ENCODE data around the gene UBFD1.
A peak's percentile ranks its signal among the peaks of the same experiment; 100 is the strongest.
"Not testable (repeated sequence)": the region's sequence is repeated elsewhere in the genome, so short reads cannot be mapped to it uniquely, and the experiment has no call there.

UBFD1 gene

DNA sequence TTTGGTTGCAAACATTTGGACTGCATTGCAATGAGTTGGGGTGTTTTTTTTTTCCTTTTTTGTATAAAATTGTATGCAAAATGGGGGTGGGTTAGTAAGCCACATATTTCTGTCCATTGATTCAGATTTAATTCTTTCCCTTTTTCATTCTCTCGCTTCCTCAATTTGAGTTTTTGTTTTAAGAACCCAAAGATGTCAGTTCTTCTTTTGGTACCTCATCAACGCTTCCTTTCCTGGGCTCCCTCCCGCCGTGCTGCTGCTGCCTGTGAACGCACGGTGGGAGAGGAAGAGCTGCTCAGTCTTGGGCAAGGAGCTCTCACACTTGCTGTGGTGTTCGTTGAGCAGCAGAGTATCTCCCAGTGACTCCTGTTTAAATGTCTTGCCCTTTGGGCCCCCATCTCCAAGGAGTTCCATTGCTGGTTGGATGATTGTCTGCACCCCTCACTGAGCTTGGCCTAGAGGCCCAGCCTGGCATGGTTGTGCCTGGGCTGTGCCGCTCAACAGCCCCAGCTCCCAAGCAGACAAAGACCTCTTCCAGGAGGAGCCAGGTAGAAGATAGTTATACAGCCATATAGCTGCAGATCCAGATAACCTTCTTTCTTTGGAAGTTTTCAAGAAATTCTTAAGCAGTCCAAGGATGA lies 13.6 kb downstream of the UBFD1 start:
- DNase-seq = no peak

DNA sequence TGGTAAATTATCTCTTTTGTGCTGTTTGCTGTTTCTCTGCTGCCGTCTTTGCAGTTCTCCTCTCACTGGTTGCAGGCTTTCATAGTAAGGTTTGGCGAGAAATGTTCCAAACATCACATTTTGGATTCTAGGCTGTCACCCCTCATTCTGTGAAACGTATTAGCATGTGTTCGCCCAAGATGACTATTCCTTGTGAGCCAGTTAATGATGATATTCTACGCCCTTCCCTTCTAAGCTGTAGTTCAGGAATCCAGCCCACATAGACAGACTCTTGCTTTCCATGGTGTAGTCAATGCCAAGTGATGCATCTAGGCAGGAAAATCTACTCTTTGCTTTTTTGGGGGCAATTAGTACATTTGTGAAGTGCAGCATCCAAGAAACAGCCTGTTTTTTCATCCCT lies 14.4 kb downstream of the UBFD1 start:
- no peak for DNase-seq

DNA sequence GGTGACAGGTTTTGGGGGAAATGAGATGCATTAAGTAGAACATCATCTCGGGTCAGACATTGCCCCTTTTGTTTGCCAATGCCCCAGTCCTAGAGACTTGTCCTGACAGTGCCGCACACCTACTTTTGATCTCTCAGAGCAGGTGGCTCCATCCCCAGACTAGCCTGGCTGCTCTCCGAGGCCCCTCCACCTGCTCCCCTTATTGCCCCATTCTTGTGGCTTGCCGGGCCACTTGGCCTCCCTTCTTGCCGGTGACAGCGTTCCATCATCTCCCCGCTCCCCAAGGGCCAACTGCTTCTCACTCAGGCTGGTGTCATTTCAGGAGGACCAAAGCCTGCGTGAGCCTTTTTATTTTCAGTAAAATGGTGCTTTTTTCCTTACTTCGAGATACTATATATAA lies 14.9 kb downstream of the UBFD1 start:
- DNase-seq = no peak

DNA sequence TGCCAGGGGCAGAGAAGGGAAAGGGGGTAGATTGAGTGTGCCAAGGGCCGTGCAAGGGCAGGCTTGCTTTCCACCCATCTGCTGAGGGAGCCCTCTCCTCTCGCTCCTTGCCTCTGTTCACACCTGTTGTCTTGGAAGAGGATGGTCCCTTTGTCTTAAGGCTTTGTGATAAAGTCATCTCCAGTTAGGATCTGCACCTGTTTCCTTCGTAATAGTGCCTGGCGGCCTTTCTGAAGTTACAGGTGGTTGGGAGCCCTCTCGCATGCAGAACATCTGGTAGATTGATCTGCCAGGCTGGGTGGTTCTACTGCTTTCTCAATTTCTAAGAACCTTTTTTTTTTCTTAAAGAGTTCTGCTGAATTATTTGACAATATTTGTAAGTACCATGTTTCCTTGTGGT lies 16.3 kb downstream of the UBFD1 start:
- no peak for DNase-seq

DNA sequence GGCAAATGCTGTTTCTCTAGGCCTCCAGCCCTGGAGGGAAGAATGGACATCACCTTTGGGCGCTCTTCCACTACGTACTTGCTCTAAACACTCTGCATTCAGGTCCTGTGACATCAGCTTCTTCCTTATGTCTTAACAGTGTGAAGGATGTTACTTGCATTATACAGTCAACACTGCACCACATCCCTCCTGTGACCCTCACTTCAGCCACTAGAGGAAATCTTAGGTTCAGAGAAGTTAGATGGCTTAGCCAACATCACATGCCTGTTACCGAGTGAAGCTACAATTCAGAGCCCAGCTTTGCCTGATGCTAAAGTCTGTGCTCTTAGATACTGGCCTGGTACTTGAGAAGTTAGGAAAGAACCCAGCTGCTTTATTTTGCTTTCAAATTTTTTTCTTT lies 18.3 kb downstream of the UBFD1 start:
- DNase-seq = no peak

DNA sequence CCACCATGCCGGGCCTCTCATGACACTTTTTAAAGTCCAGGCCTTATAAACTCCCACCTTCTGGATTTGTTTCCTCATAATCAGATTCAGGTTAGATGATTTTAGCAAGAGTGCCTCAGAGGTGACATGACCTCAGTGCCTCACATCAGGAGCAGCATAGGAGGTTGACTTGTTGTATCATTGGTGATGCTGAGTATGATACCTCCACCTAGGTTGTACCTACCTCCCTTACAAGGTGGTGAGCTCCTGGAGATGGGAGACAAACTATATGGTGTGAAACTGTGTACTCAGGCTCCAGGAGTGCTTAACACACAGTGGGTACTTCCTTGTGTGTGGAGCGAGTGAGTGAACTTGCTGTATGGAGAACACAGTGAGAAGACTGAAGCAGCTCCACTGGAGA lies 20.0 kb downstream of the UBFD1 start:
- no peak for DNase-seq

DNA sequence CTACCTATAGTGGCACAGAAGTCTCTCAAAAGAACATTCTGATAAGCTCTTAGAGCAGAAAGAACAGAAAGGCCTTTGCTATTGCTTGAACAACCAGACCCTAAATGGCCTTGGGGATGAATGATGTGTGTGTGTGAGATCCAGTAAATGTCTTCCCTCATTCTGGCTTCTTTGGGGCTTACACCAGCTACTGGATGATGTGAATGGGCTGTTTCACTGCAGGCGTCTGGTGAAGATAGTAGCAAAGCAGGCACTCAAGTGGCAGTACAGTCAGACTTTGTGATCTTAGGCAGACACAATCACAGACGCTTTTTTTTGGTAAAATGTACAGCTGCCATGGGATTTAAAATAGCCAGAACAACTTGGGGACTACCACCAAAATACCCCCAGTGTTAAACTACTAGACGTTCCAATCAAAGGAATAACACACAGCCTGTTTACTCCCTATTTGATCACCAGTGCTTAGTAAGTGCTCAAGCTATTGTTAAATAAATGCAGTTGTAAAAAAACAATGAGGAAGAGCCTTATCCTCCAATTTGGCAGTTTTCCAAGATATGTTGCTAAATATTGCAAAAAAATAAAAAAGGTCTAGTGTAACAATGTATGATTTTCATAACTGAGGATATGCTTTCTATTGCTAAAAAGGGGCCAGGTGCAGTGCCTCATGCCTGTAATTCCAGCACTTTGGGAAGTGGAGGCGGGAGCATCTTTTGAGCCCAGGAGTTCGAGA lies 20.7 kb downstream of the UBFD1 start:
- DNase-seq = peak; percentile 6

DNA sequence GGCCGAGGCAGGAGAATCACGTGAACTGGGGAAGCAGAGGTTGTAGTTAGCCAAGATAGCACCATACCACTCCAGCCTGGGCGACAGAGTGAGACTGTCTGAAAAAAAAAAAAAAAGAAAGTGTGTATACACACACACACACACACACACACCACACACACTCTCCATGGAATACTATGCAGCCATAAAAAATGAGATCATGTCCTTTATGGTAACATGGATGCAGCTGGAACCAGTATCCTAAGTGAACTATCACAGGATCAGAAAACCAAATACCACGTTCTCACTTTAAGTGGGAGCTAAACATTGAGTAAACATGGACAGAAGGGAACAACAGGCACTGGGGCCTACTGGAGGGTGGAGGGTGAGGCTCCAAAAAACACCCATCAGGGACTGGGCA lies 21.8 kb downstream of the UBFD1 start:
- DNase-seq = no peak

DNA sequence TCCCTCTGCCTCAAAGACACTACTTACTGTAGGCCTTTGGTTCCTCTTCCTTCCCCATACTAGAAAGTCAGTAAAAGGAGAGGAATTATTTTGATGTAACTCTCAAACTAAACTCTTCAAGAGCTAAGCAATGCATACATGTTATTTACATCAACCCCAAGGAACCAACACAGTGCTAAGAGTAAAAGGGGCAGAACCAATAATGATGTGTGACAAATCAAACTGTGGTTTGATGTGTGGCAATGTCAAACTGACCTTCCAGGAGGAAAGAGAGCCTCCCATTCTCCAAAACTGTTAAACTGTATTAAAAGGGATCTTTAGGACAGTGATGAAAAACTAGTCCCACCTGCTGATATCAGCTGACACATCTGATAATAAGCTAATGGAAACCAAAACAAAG lies 22.9 kb downstream of the UBFD1 start:
- no peak for DNase-seq

DNA sequence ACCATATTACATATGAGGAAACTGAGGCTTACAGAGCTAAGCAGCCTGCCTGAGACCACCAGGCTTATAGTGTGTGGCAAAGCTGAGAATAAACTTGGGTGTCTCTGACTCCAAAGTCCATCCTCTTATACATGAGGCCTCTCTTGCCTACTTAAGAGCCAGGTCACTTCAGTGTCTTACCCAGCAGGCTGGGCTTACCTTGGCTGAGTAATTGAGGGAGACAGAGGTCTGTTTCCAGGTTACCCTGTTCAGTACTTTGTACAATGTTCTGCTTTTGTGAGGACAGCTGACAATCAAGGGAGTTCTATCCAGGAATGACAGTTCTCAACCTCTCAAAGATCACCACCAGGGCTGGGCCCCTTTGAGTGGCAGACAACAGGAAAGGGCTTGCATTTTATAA lies 24.2 kb downstream of the UBFD1 start:
- no peak for DNase-seq

DNA sequence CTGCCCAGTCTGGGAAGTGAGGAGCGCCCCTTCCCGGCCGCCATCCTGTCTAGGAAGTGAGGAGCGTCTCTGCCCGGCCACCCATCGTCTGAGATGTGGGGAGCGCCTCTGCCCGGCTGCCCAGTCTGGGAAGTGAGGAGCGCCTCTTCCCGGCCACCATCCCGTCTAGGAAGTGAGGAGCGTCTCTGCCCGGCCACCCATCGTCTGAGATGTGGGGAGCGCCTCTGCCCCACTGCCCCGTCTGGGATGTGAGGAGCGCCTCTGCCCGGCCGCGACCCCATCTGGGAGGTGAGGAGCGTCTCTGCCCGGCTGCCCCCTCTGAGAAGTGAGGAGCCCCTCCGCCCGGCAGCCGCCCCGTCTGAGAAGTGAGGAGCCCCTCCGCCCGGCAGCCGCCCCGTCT lies 25.7 kb downstream of the UBFD1 start:
- not testable (repeated sequence) for DNase-seq

DNA sequence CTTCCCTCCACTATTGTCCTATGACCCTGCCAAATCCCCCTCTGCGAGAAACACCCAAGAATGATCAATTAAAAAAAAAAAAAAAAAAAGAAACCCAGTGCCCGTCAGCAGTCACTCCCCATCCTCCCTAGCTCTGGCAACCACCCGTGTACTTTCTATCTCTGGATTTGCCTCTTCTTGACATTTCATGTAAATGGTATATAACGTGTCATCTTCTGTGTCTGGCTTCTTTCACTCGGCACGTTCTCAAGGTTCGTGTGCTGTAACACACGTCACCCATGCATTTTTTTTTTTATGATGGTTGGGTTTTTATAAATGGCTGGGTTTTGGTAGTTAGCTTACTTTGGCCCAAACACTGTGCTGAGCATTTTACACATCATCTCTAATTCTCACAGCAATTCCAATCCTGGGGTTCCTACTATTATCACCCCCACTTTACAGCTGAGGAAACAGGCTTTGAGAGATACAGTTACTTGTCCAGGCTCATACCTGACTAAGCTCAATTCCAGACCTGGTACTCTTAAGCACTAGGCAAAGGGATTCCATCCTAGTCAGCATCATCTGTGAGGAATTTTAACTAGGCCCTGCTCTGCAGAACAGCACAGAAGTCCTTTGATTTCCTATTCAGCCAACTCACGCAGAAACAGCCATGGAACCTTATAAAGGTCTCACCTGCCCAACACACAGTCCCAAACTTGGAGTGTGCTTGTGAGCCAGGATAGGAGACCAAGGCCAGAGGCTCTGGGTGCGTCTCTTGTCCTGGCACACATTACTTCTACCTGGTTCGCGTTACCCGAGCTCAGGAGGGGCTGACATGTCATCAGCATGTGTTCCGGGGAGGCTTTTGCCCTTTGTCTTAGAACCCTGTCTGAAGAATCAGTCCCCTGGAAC lies 26.9 kb downstream of the UBFD1 start:
- no peak for DNase-seq

DNA sequence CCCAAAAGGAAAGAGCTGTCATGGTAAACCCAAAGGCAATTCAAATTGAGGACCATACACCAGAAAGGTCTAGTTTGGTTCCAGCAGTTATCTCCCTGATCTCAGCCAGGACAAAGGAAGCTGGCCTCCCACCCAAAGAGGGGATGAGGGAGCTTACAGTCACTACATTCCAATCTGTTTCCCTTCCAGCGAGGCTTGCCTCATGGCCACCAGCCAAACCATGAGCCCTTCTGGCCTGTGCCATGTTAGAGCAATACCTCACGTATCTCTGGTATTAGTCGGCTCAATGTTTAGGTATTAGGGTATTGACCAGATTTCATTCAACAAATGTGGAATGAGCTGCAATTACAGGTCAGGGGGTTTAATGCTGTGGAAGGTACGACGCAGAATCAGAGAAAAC lies 30.2 kb downstream of the UBFD1 start:
- peak; percentile 78 for DNase-seq

DNA sequence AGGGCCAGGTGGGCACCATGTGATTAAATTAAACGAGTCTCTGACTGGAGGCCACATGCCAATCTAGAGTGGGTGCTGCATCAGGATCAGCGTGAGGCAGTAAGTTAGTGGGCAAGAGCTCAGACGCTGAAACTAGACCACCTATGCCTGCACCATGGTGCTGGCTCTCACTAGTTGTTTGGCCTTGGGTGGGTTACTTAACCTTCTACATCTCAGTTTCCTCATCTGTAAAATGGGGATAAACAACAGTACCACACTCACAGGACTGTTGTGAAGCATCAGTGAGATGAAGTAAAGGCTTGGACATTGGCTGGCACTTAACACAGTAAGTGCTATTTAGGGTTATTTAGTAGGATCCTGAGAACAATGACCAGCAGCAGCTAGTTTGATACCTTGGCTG lies 32.7 kb downstream of the UBFD1 start:
- DNase-seq = no peak

DNA sequence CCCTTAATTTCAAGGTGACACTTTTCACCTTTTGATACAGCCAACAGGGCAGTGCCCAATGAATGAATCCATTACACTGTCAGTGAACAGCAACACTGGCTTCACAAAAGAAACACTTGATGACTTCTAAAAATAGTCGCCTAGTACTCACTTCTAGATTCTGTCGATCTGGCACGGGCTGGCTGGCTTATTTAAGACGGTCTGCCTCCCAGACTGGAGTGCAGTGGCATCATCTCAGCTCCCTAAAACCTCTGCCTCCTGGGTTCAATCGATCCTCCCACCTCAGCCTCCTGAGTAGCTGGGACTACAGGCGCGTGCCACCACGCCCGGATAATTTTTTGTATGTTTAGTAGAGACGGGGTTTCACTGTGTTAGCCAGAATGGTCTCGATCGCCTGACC lies 36.7 kb downstream of the UBFD1 start:
- no peak for DNase-seq

DNA sequence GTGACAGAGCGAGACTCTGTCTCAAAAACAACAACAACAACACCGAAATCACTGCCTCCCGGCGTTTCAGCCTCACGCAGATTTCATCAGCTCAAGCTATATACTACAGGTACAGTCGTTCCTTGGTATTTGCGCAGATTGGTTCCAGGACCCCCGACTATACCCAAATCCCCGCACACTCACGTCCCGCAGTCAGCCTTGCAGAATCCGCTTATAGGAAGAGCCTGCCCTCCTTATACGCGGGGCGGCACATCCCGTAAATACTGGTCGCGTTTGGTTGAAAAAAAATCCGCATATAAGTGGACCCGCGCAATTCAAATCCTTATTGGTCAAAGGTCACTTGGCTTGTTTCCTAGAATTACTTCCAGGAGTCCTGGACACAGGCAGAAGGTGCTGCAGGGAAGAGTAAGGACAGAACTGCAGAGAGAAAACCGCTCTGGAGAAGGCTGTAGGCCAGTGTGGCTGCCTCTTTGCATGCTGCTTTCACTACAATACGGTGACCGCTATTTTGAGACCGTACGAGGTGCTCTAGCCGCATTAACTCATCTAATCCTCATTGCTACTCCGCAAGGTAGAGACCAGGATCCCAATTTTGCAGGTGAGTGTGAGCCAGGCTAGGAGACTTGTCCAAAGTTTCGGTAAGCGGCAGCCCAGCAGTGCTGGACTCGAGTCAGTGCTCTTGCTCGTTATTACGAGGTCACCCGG lies 37.9 kb downstream of the UBFD1 start:
- DNase-seq = no peak

DNA sequence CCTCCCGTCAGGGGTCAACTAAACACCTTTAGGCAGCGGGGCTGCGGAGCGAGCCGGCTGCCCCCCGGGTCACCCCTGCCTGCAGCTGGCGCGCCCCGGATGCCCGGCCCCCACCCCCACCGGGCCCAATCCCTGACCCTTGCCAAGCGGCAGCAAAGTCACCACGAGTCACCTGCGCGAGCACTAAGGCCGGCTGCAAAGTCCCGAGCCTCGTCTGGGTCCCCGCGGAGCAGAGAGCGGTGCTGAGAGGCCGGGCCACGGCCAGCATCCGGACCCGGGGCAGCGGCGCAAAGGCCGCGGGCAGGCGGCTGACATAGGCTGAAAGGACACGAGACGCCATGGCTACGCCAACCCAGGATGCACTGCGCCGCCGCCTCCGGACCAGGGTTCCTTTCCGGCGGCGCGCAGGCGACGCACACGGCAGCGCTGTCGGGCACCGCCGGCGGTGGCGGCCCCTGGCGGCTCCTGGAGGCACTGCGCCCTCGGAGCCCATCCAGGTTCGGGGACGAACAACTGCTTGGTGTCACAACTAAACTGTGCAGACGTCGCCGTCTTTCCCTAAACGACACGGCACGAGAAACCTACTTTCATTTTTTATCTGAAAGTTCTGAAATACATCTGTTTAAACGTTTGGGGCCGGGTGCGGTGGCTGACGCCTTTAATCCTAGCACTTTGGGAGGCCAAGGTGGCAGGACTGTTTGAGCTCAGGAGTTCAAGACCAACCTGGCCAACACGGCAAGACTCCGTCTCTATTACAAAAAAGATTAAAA lies 38.6 kb downstream of the UBFD1 start, which contains the start of gene NDUFAB1:
NDUFAB1 (minus strand) TSS at position 366 of the 770 bp plus-strand sequence; CDS start at position 340, 26 bp downstream.
- DNase-seq = peak; percentile 85

DNA sequence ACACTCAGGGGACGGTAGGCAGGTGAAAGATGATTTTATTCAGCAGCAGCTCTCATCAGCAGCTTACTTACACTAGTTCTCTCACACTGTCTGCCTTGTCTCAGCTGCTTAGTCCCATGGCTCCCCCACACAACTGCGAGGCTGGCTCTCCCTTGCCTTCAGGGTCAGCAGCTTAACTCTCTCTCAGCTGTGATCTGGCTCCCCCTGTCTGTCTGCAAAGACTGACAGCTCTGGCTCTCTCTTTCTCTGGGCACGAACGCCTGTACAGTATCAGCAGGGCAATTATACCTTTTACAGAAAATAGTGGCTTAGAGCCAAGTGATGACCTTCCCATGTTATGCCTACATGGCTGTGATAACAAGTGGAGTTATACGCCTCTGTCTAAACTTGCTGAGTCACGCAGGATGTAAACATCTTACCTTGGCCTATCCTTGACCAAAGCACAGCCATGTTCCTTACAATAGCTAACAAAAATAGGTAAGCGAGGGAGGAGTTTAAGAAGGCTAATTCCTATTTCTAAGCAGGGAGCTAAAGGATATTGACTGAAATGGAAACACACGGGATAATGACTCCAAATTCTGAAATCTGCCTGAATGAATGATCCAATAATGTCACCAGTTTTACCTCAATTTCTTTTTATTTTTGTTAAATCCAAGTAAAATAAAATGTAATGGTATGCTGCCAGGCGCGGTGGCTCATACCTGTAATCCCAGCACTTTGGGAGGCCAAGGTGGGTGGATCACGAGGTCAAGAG lies 39.7 kb downstream of the UBFD1 start:
- DNase-seq = no peak

DNA sequence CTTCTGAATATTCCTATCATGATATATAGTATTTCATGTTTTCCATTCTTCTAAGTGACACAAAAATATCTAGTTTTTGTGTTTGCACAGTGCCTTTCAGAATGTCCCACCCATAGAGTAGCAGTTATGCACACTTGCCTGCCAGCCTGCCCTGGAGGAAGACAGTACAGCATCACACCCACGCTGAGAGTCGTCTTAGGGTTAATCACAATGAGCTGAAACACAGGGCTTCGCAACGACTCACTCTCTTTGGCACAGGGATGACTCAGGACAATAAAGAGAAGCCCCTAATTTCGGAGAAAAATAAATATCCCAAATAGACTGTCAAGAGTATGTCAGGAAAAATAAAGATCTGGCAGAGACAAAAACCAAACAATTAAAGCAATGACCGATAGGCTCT lies 50.2 kb downstream of the UBFD1 start:
- DNase-seq = peak; percentile 28

DNA sequence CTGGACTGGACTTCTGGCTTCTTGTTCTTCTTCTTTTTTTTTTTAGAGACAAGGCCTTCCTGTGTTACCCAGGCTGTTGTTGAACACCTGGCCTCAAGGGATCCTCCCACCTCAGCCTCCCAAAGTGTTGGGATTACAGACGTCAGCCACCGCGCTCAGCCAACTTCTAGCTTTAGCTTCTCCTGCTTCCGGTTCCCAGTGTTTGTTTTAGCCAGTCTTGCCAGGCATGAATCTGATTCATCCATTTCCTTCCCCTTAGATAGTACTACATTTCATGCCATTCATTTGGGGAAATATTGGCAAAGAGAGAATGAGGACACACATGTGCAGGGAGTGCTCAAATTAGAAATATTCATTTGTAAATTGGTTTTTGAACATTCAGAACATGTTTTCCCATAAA lies 50.7 kb downstream of the UBFD1 start:
- DNase-seq = peak; percentile 7

DNA sequence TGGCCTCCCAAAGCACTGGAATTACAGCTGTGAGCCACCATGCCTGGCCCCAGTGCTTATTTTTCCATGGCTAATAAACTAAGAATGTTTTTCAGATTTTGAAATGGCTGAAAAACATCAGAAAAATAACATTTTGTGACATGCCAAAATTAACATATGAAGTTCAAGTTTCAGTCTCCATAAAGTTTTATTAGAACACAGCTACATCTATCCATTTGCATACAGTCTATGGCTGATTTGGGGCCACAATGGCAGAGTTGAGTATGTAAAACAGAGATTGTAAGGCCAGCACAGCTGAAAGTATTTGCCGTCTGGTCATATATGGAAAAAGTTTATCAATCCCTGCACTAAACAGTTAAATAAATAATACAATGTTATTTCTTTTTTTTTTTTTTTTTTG lies 52.4 kb downstream of the UBFD1 start:
- DNase-seq = no peak

DNA sequence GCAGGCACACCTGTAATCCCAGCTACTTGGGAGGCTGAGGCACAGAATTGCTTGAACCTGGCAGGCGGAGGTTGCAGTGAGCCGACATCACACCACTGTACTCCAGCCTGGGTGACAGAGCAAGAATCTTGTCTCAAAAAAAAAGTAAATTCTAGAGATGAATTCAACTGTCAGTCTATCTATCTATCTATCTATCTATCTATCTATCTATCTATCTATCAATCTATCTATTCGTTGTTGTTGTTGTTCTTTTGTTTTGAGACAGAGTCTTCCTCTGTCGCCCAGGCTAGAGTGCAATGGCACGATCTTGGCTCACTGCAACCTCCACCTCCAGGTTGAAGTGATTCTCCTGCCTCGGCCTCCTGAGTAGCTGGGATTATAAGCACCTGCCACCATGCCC lies 53.4 kb downstream of the UBFD1 start:
- DNase-seq = not testable (repeated sequence)
